Loucy (cell line): ENCODE results near the gene CDKL1.

Experiments
- EZH2phosphoT487 ChIP-seq: fragments of 200-600 bp; IDR thresholded peaks from 2 replicates; pipeline ENCODE4 v1.6.1; 2018; ENCODE audit warnings: antibody characterized with exemption, mild to moderate bottlenecking, moderate library complexity, borderline replicate concordance
- TF ChIP-seq, protein P1 (sequence below): fragments of 200-600 bp; sonication (generic); conservative IDR thresholded peaks from 2 replicates; pipeline ENCODE4 v1.5.1; 2014; ENCODE audit warnings: mild to moderate bottlenecking, antibody characterized with exemption, low read length

GRCh38 chr14:50432131-50432530 is 35.5 kb upstream of the CDKL1 start:
- TF ChIP-seq, protein P1, sequence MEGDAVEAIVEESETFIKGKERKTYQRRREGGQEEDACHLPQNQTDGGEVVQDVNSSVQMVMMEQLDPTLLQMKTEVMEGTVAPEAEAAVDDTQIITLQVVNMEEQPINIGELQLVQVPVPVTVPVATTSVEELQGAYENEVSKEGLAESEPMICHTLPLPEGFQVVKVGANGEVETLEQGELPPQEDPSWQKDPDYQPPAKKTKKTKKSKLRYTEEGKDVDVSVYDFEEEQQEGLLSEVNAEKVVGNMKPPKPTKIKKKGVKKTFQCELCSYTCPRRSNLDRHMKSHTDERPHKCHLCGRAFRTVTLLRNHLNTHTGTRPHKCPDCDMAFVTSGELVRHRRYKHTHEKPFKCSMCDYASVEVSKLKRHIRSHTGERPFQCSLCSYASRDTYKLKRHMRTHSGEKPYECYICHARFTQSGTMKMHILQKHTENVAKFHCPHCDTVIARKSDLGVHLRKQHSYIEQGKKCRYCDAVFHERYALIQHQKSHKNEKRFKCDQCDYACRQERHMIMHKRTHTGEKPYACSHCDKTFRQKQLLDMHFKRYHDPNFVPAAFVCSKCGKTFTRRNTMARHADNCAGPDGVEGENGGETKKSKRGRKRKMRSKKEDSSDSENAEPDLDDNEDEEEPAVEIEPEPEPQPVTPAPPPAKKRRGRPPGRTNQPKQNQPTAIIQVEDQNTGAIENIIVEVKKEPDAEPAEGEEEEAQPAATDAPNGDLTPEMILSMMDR: no peak
- TF ChIP-seq EZH2phosphoT487: no peak
